ENCODE data around the gene TMEM151B.

Gene TMEM151B

DNA sequence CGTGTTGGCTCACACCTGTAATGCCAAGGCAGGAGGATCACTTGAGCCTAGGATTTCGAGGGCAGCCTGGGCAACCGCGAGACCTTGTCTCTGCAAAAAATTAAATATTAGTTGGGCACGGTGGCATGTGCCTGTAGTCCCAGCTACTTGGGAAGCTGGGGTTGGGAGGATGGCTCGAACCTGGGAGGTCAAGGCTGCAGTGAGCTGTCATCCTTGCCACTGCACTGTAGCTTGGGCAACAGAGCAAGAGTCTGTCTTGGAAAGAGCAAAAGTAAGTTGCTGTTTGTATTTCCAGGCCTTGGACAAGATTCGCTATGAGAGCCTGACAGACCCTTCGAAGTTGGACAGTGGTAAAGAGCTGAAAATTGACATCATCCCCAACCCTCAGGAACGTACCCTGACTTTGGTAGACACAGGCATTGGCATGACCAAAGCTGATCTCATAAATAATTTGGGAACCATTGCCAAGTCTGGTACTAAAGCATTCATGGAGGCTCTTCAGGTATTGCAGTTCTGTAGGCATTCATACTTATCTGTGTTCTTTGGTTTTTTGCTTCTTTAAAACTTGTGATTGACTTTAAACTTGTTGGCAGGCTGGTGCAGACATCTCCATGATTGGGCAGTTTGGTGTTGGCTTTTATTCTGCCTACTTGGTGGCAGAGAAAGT, 21.0 kb upstream of the TMEM151B start:
- TF ChIP-seq, protein P1, sequence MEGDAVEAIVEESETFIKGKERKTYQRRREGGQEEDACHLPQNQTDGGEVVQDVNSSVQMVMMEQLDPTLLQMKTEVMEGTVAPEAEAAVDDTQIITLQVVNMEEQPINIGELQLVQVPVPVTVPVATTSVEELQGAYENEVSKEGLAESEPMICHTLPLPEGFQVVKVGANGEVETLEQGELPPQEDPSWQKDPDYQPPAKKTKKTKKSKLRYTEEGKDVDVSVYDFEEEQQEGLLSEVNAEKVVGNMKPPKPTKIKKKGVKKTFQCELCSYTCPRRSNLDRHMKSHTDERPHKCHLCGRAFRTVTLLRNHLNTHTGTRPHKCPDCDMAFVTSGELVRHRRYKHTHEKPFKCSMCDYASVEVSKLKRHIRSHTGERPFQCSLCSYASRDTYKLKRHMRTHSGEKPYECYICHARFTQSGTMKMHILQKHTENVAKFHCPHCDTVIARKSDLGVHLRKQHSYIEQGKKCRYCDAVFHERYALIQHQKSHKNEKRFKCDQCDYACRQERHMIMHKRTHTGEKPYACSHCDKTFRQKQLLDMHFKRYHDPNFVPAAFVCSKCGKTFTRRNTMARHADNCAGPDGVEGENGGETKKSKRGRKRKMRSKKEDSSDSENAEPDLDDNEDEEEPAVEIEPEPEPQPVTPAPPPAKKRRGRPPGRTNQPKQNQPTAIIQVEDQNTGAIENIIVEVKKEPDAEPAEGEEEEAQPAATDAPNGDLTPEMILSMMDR (conservative IDR thresholded peaks at IDR 0.05), result no peak
- no peak for TF ChIP-seq ZFX (IDR thresholded peaks at IDR 0.05)
- H3K27ac ChIP-seq, result peak overlapping the region; percentile 31

DNA sequence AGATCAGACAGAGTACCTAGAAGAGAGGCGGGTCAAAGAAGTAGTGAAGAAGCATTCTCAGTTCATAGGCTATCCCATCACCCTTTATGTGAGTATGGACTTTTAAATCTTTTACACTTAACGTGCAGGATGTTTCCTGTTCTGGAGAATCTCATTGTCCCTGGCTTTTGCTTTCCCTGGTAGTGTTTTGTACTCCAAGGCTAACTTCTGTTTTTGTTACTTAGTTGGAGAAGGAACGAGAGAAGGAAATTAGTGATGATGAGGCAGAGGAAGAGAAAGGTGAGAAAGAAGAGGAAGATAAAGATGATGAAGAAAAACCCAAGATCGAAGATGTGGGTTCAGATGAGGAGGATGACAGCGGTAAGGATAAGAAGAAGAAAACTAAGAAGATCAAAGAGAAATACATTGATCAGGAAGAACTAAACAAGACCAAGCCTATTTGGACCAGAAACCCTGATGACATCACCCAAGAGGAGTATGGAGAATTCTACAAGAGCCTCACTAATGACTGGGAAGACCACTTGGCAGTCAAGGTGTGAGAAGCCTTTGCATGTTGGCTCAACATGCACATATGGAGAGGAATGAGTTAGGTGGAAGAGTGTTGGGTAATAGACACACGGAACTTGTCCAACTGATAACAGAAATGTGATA, 20.1 kb upstream of the TMEM151B start:
- TF ChIP-seq ZFX (IDR thresholded peaks at IDR 0.05), result no peak
- TF ChIP-seq, protein P1 (conservative IDR thresholded peaks at IDR 0.05), result no peak
- no peak overlapping the region for H3K27ac ChIP-seq

DNA sequence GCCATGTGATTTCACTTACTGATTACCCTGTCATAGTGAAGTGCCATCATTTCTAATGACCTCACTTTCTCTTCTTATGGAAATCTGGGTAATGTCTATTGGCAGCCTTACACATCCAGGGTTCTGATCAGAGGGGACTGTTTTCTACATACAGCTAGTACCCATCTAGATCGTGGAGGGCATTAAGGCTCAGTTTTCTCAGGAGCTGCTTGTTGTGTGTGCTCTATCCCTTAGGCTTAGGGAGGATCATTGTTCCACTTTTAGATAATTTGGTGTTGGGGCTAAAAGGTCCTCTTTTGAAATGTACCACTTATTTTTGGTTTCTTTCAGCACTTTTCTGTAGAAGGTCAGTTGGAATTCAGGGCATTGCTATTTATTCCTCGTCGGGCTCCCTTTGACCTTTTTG, 19.5 kb upstream of the TMEM151B start:
- no peak overlapping the region for H3K27ac ChIP-seq
- no peak for TF ChIP-seq ZFX (IDR thresholded peaks at IDR 0.05)
- TF ChIP-seq, protein P1 (conservative IDR thresholded peaks at IDR 0.05), result no peak

DNA sequence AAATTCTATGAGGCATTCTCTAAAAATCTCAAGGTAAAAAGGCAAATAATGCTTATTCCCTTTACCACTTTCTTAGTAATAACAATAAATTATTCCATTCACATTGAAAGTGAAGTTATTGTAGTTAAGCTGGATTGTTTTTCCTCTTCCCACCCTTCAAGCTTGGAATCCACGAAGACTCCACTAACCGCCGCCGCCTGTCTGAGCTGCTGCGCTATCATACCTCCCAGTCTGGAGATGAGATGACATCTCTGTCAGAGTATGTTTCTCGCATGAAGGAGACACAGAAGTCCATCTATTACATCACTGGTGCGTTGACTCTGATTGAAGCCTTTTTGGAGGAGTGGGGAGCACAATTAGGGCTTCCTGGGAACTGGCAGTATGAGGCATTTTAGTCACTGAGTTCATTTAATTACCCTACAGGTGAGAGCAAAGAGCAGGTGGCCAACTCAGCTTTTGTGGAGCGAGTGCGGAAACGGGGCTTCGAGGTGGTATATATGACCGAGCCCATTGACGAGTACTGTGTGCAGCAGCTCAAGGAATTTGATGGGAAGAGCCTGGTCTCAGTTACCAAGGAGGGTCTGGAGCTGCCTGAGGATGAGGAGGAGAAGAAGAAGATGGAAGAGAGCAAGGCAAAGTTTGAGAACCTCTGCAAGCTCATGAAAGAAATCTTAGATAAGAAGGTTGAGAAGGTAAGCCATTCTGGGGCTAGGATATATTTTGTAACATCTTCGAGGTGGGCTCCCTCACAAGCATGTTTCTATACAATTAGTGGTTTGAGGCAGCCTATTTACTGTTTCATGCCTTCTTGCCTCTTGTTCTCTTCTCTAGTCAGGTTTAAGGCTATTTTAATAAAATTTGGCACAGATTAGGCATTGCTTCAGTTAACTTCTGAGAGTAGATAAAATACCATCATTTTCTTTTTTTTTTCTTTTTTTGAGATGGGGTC, 18.4 kb upstream of the TMEM151B start:
- TF ChIP-seq, protein P1 (conservative IDR thresholded peaks at IDR 0.05), result no peak
- TF ChIP-seq ZFX (IDR thresholded peaks at IDR 0.05), result no peak
- no peak overlapping the region for H3K27ac ChIP-seq

DNA sequence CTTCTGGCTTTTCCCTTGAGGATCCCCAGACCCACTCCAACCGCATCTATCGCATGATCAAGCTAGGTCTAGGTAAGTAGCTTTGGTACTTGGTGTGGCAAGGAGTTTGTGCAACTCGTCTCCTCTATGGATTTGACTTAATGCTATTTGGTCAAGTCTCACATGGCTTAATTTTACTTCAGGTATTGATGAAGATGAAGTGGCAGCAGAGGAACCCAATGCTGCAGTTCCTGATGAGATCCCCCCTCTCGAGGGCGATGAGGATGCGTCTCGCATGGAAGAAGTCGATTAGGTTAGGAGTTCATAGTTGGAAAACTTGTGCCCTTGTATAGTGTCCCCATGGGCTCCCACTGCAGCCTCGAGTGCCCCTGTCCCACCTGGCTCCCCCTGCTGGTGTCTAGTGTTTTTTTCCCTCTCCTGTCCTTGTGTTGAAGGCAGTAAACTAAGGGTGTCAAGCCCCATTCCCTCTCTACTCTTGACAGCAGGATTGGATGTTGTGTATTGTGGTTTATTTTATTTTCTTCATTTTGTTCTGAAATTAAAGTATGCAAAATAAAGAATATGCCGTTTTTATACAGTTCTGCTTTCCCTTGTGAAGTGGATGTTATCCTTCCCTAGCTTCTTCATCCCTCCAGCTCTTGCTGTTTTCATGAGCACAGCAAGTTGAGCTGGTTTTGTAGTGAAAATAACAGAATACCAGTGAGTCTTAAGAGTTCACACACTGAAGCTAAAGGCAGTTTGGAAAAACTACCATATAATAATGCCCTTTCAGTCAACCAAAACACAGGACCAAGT, 16.7 kb upstream of the TMEM151B start:
- no peak for TF ChIP-seq ZFX (IDR thresholded peaks at IDR 0.05)
- TF ChIP-seq, protein P1 (conservative IDR thresholded peaks at IDR 0.05), result peak; percentile 80
- no peak overlapping the region for H3K27ac ChIP-seq

DNA sequence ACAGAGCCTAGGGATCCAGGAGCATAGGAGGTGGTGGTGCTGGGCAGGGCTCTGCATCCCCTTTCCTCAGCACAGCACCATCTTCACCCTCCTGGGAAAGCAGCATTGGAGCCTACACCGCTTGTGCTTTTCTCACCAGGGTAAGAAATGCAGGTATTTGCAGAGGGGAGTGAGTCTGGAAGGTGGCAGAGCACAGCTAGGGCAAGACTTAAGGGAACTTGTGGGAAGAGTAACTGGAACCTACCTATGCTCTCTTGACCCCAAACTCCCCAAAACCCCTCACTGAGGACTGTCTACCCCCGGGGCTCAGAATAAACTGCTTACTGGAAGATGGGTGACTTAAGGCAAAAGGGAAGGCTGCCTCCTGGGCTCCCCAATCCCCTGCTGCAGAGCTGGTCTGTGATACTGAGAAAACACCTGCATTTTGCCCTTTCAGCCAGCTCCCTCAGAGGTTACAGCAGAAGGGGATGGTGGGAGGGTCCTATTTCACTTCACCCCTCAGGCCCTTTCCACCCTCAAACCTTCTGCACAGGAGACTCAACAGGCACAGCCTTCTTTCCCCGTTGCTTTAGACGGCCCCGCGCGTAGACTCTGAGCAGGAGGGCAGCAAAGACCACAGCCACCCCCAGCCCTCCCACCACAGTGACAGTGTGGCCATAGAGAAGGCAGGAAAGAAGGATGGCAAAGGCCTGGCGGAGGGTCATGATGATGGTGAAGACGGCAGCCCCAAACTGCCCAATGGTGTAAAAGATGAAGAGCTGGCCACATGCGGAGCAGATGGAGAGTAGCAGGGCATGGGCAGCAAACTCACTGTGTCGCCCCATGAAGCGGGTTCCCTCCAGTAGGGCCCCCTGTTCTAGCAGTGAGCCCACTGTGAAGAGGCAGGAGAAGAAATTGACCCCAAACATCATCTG, 15.8 kb upstream of the TMEM151B start:
- TF ChIP-seq, protein P1 (conservative IDR thresholded peaks at IDR 0.05), result no peak
- TF ChIP-seq ZFX (IDR thresholded peaks at IDR 0.05), result no peak
- no peak overlapping the region for H3K27ac ChIP-seq
